GM12878 (cell line): ENCODE measurements around the gene DAD1. TPM values are rescaled to one million over a fixed set of nuclear protein-coding genes. Genes with fewer than 3 reads are reported as not detected.

Source experiments
- ATAC-seq: fragments of 200-7000 bp; cut with Tn5 transposase; 3 replicates; pipeline ENCODE4 v1.9.1; 2020; ENCODE audit warnings: mild to moderate bottlenecking, moderate library complexity
- BruUV-seq: library from RNA; stranded (reverse); fragments of 400-500 nt; replicated peaks from 2 replicates; lab custom pipeline; 2021; lab: Mats Ljungman, UMichigan
- CTCF ChIA-PET: fragments of 300-600 bp; sonication (Branson Sonifier 250); formaldehyde crosslinking; extraction: SDS; loops from one replicate; lab custom pipeline; 2021; ENCODE audit warnings: inconsistent platforms; lab: Yijun Ruan, JAX
- POLR2A ChIA-PET: fragments of 350-600 bp; formaldehyde crosslinking; extraction: SDS; loops from one replicate; lab custom pipeline; 2021; ENCODE audit warnings: inconsistent platforms; lab: Charles Lee
- RAD21 ChIA-PET: fragments of 300-600 bp; sonication (Branson Sonifier 250); formaldehyde crosslinking; loops from one replicate; lab custom pipeline; 2023; ENCODE audit warnings: antibody characterized with exemption; ENCODE audit not compliant: unreplicated experiment; lab: Charles Lee
- SMC1A ChIA-PET: fragments of 300-600 bp; sonication (Branson Sonifier 250); formaldehyde crosslinking; loops from one replicate; lab custom pipeline; 2023; ENCODE audit not compliant: unreplicated experiment, uncharacterized antibody; lab: Charles Lee
- DNase-seq: peaks from one replicate; pipeline ENCODE4 v3.0.0-alpha.2; 2011; ENCODE audit warnings: low read depth, low spot score
- FAIRE-seq: peaks from 3 replicates; lab custom pipeline; 2011; peaks lifted over from hg19 to GRCh38; lab: Jason Lieb, UNC
- H2AFZ ChIP-seq: 2 replicates; pipeline ENCODE4 v1.6.0; 2011; ENCODE audit warnings: low read depth, low read length, control low read depth; ENCODE audit not compliant: control insufficient read depth
- H3K27ac ChIP-seq: 2 replicates; pipeline ENCODE4 v1.5.1; 2011; ENCODE audit warnings: control low read depth; ENCODE audit not compliant: control insufficient read depth, insufficient read depth
- H3K27me3 ChIP-seq, 2 experiments: replicated peaks in 1 of 2; 2 replicates each; pipeline versions ENCODE4 v1.6.0 to v1.6.1; 2011; ENCODE audit warnings: low read length in 1 of 2; ENCODE audit not compliant: control insufficient read depth in 2 of 2, insufficient read depth in 2 of 2
- H3K36me3 ChIP-seq, 2 experiments: 2 replicates each; pipeline ENCODE4 v1.5.1; 2011; ENCODE audit warnings: low read length in 1 of 2; ENCODE audit not compliant: control insufficient read depth in 2 of 2, insufficient read depth in 2 of 2
- H3K4me1 ChIP-seq: 2 replicates; pipeline ENCODE4 v1.6.1; 2011; ENCODE audit warnings: mild to moderate bottlenecking, low read length, moderate library complexity, mixed read lengths; ENCODE audit not compliant: control insufficient read depth, insufficient read depth
- H3K4me2 ChIP-seq: 2 replicates; pipeline ENCODE4 v1.6.0; 2011; ENCODE audit warnings: control low read depth; ENCODE audit not compliant: control insufficient read depth, insufficient read depth
- H3K4me3 ChIP-seq: fragments of 200-600 bp; sonication (generic); 2 replicates; pipeline ENCODE4 v1.5.1; 2016
- H3K79me2 ChIP-seq: 2 replicates; pipeline ENCODE4 v1.6.0; 2011; ENCODE audit warnings: low read length; ENCODE audit not compliant: control insufficient read depth, insufficient read depth
- H3K9ac ChIP-seq: 2 replicates; pipeline ENCODE4 v1.8.0; 2011; ENCODE audit warnings: low read length, control low read depth, mixed read lengths; ENCODE audit not compliant: control insufficient read depth, insufficient read depth
- H3K9me3 ChIP-seq: replicated peaks from 3 replicates; pipeline ENCODE4 v1.5.1; 2011; ENCODE audit warnings: mild to moderate bottlenecking, low read length; ENCODE audit not compliant: control insufficient read depth, insufficient read depth
- H4K20me1 ChIP-seq: 2 replicates; pipeline ENCODE4 v1.6.0; 2011; ENCODE audit not compliant: control insufficient read depth, insufficient read depth
- CEBPZ ChIP-seq: fragments of 150-350 bp; IDR thresholded peaks from 2 replicates; pipeline ENCODE4 v1.6.1; 2016; ENCODE audit warnings: low read depth, low read length
- E2F4 ChIP-seq: IDR thresholded peaks from 2 replicates; pipeline ENCODE4 v1.6.1; 2012; ENCODE audit warnings: low read depth, low read length, improper control_type of control experiment
- ELK1 ChIP-seq: IDR thresholded peaks from 2 replicates; pipeline ENCODE4 v1.6.1; 2012; ENCODE audit warnings: low read depth, low read length, improper control_type of control experiment
- IRF3 ChIP-seq: fragments of 450-650 bp; IDR thresholded peaks from 2 replicates; pipeline ENCODE4 v1.6.1; 2014; ENCODE audit warnings: mild to moderate bottlenecking
- POLR2AphosphoS2 ChIP-seq: IDR thresholded peaks from 2 replicates; pipeline ENCODE4 v1.6.1; 2011; ENCODE audit warnings: low read depth, mild to moderate bottlenecking, low read length, improper control_type of control experiment, moderate library complexity
- POU2F2 ChIP-seq: IDR thresholded peaks from 3 replicates; pipeline ENCODE4 v1.6.1; 2011; ENCODE audit warnings: low read depth, mild to moderate bottlenecking, low read length, borderline replicate concordance
- REST ChIP-seq: IDR thresholded peaks from 2 replicates; pipeline ENCODE4 v1.6.1; 2012; ENCODE audit warnings: mild to moderate bottlenecking, low read depth, low read length
- ZNF207 ChIP-seq: fragments of 450-650 bp; IDR thresholded peaks from 2 replicates; pipeline ENCODE4 v1.6.1; 2014; ENCODE audit warnings: antibody characterized with exemption, mild to moderate bottlenecking, borderline replicate concordance
- ZNF274 ChIP-seq: IDR thresholded peaks from one replicate; pipeline ENCODE4 v1.8.0; 2011; ENCODE audit not compliant: insufficient read length, insufficient read depth
- ZZZ3 ChIP-seq: IDR thresholded peaks from 2 replicates; pipeline ENCODE4 v1.6.1; 2011; ENCODE audit warnings: low read depth; ENCODE audit not compliant: control insufficient read depth, insufficient read length
- WGBS: methylation state at CpG from one replicate; pipeline ENCODE4 v1.1.6; 2016; ENCODE audit warnings: low lambda C conversion rate; ENCODE audit not compliant: insufficient replicate concordance, insufficient coverage; ENCODE audit errors: missing lambda C conversion rate; 5-methylcytosine and 5-hydroxymethylcytosine counted together
- in situ Hi-C: fragments of 300-500 bp; cut with MboI; formaldehyde crosslinking; loops from 9 replicates; pipeline ENCODE4 v1.14.3; 2018; ENCODE audit warnings: mixed read lengths
- intact Hi-C: fragments of 100-400 bp; cut with micrococcal nuclease; formaldehyde crosslinking; loops from one replicate; pipeline ENCODE4 v1.14.2; 2022; ENCODE audit not compliant: unreplicated experiment
- polyA plus RNA-seq, 11 experiments: library from polyadenylated mRNA; depleted of rRNA in 4 of 11; unstranded in 6 of 11; stranded (reverse) in 5 of 11; fragments of >200 nt; fragmentation: Nextera tagmentation in 4 of 11; fragmentation: Illumina TruSeq in 1 of 11; extraction: Ambion mirVana in 4 of 11; extraction: Trizol in 1 of 11; gene quantifications; 1 replicate in 1 of 11; 2 replicates in 10 of 11; pipeline versions ENCODE4 v1.2.1 to v1.2.3, GENCODE V29; 2011 to 2016; ENCODE audit warnings: inconsistent platforms in 2 of 11, missing spikeins in 2 of 11, low read depth in 1 of 11
- total RNA-seq, 4 experiments: library from RNA; depleted of rRNA in 3 of 4; stranded (reverse); fragments of >200 nt in 3 of 4; fragmentation: Illumina TruSeq in 1 of 4; extraction: Trizol in 1 of 4; gene quantifications; 2 replicates each; pipeline versions ENCODE4 v1.2.1 to v1.2.3, GENCODE V29; 2013 to 2021

Gene DAD1
- total and polyA plus RNA-seq, 10 of the 15 experiments (the other 5 are each of a cell fraction or from before 2014, with no cell fraction given): 161 to 920 (median 319) TPM

- no peaks in the 10 kb centered on the region; the same call in 2 of the 3 replicates for H3K9me3 ChIP-seq
- H3K9ac ChIP-seq: no peak overlapping the region
- in situ Hi-C loops: no loop called here
- H3K36me3 ChIP-seq: no peaks in the 10 kb centered on the region
- CTCF ChIA-PET: interaction anchor here (1.2 kb wide), 1 partner anchor 31 kb away, joined by 3 read pairs; no protein-coding TSS in a partner anchor
- FAIRE-seq: no peak
- H3K4me1 ChIP-seq: no peaks in the 10 kb centered on the region
- TF ChIP-seq E2F4 (no peak), POU2F2 (no peak), ZZZ3 (no peak), ZNF207 (no peak), REST (no peak), ZNF274 (no peak), ELK1 (no peak), POLR2AphosphoS2 (no peak), IRF3 (no peak), CEBPZ (no peak)
- SMC1A ChIA-PET: no interaction called here
- no peaks in the 10 kb centered on the region; a peak in 1 of 4 replicates for H3K27me3 ChIP-seq
- intact Hi-C loops: no loop called here
- H4K20me1 ChIP-seq: no peaks in the 10 kb centered on the region
- no TSS peak for BruUV-seq
- no peak for DNase-seq
- POLR2A ChIA-PET: interaction anchor here (0.5 kb wide), 1 partner anchor 277 kb away, joined by 3 read pairs; no protein-coding TSS in a partner anchor
- 77% methylated on average over 3 of the region's 3 CpGs for WGBS
- no peak for ATAC-seq
- no peak overlapping the region for H3K4me3 ChIP-seq
- no peak overlapping the region for H3K4me2 ChIP-seq
- no peak overlapping the region for H2AFZ ChIP-seq
- RAD21 ChIA-PET: no interaction called here
- no peaks in the 10 kb centered on the region for H3K79me2 ChIP-seq
- H3K27ac ChIP-seq: no peak overlapping the region
Measured at GRCh38 chr14:22630066-22630465, 41.0 kb upstream of the DAD1 start.
